Cardiac septum (tissue), 1 donor: ENCODE data around the gene SCGB3A1. TPM values are rescaled to one million over a fixed set of nuclear protein-coding genes. Genes with fewer than 3 reads are reported as not detected.

ENCODE experiments used
- DNase-seq: peaks from one replicate; pipeline ENCODE4 v3.0.0-alpha.2; 2020; ENCODE audit warnings: low spot score
- intact Hi-C: fragments of 100-400 bp; cut with DNase I; formaldehyde crosslinking; loops from one replicate; pipeline ENCODE4 v1.14.0; 2022
- total RNA-seq: library from RNA; stranded (reverse); fragmentation: NEBNext Ultra II Directional; extraction: Animal tissue kit (Norgen Biotek cat#: 25700); gene quantifications from one replicate; pipeline ENCODE4 v1.2.1, GENCODE V29; 2021
- donor health status: DM: no; HTN: no; CAD: no.

The SCGB3A1 gene
- total RNA-seq, 1 donor from 2014 or later = not detected

- no peak for DNase-seq
- intact Hi-C loops = no loop called here
Measured at GRCh38 chr5:180625791-180626660, 34.7 kb upstream of the SCGB3A1 start.

- intact Hi-C loops = no loop called here
- DNase-seq = no peak
Measured at GRCh38 chr5:180625125-180625790, 34.0 kb upstream of the SCGB3A1 start.

- intact Hi-C loops = no loop called here
- DNase-seq = no peak
Measured at GRCh38 chr5:180624587-180624986, 33.3 kb upstream of the SCGB3A1 start.

- no peak for DNase-seq
- intact Hi-C loops = no loop called here
Measured at GRCh38 chr5:180623844-180624243, 32.5 kb upstream of the SCGB3A1 start.

GRCh38 chr5:180623411-180623834, 32.1 kb upstream of the SCGB3A1 start:
- no peak for DNase-seq
- intact Hi-C loops = no loop called here

GRCh38 chr5:180622910-180623309, 31.6 kb upstream of the SCGB3A1 start:
- no peak for DNase-seq
- intact Hi-C loops = no loop called here

- DNase-seq = no peak
- intact Hi-C loops = no loop called here
Measured at GRCh38 chr5:180621311-180621710, 30.0 kb upstream of the SCGB3A1 start.

- DNase-seq = no peak
- intact Hi-C loops = no loop called here
Measured at GRCh38 chr5:180620014-180620413, 28.7 kb upstream of the SCGB3A1 start.

- DNase-seq = no peak
- intact Hi-C loops = no loop called here
Measured at GRCh38 chr5:180619563-180619915, 28.2 kb upstream of the SCGB3A1 start.

GRCh38 chr5:180618829-180619562, 27.7 kb upstream of the SCGB3A1 start:
- DNase-seq = no peak
- intact Hi-C loops = no loop called here

- intact Hi-C loops = no loop called here
- DNase-seq = no peak
Measured at GRCh38 chr5:180618487-180618828, 27.2 kb upstream of the SCGB3A1 start.

- DNase-seq = no peak
- intact Hi-C loops = no loop called here
Measured at GRCh38 chr5:180613814-180614188, 22.5 kb upstream of the SCGB3A1 start.

GRCh38 chr5:180613188-180613813, 22.0 kb upstream of the SCGB3A1 start:
- DNase-seq = no peak

GRCh38 chr5:180612683-180613082, 21.4 kb upstream of the SCGB3A1 start:
- no peak for DNase-seq
- intact Hi-C loops = no loop called here

More at GRCh38 chr5:180613188-180613813, 22.0 kb upstream of the SCGB3A1 start:
- intact Hi-C loops = no loop called here

GRCh38 chr5:180611140-180611850, 20.0 kb upstream of the SCGB3A1 start:
- no peak for DNase-seq
- intact Hi-C loops = no loop called here

GRCh38 chr5:180609817-180610550, 18.7 kb upstream of the SCGB3A1 start:
- no peak for DNase-seq

GRCh38 chr5:180609386-180609785, 18.1 kb upstream of the SCGB3A1 start:
- intact Hi-C loops = no loop called here
- DNase-seq = no peak

More at GRCh38 chr5:180609817-180610550, 18.7 kb upstream of the SCGB3A1 start:
- intact Hi-C loops = no loop called here

GRCh38 chr5:180608572-180609310, 17.4 kb upstream of the SCGB3A1 start:
- DNase-seq = no peak
- intact Hi-C loops = no loop called here
